Measurements from ENCODE around the gene FAM156B.
"Not testable (repeated sequence)": the region's sequence is repeated elsewhere in the genome, so short reads cannot be mapped to it uniquely, and the experiment has no call there.

FAM156B gene

GRCh38 chrX:52887459-52887858, 9.7 kb upstream of the FAM156B start:
- H3K36me3 ChIP-seq (ENCODE audit: control insufficient read depth in 1 of 2, insufficient read depth in 2 of 2, low read length in 2 of 2); H3K9me3 ChIP-seq (ENCODE audit: control insufficient read depth in 1 of 2, low read length in 2 of 2); H3K4me3 ChIP-seq (ENCODE audit: low read depth in 1 of 2, low read length in 2 of 2); H3K27me3 ChIP-seq (ENCODE audit: low read depth, low read length); H3K4me1 ChIP-seq (ENCODE audit: control insufficient read depth in 1 of 2, insufficient read depth in 2 of 2, low read length in 2 of 2); H3K27ac ChIP-seq (ENCODE audit: low read length): not testable (repeated sequence)

GRCh38 chrX:52888090-52888489, 9.0 kb upstream of the FAM156B start:
- not testable (repeated sequence) for H3K36me3 ChIP-seq (ENCODE audit: control insufficient read depth in 1 of 2, insufficient read depth in 2 of 2, low read length in 2 of 2); H3K9me3 ChIP-seq (ENCODE audit: control insufficient read depth in 1 of 2, low read length in 2 of 2); H3K27me3 ChIP-seq (ENCODE audit: low read depth, low read length); H3K27ac ChIP-seq (ENCODE audit: low read length); H3K4me1 ChIP-seq (ENCODE audit: control insufficient read depth in 1 of 2, insufficient read depth in 2 of 2, low read length in 2 of 2); H3K4me3 ChIP-seq (ENCODE audit: low read depth in 1 of 2, low read length in 2 of 2)

- not testable (repeated sequence) for H3K9me3 ChIP-seq (ENCODE audit: control insufficient read depth in 1 of 2, low read length in 2 of 2); H3K27me3 ChIP-seq (ENCODE audit: low read depth, low read length); H3K36me3 ChIP-seq (ENCODE audit: control insufficient read depth in 1 of 2, insufficient read depth in 2 of 2, low read length in 2 of 2); H3K4me3 ChIP-seq (ENCODE audit: low read depth in 1 of 2, low read length in 2 of 2); H3K27ac ChIP-seq (ENCODE audit: low read length); H3K4me1 ChIP-seq (ENCODE audit: control insufficient read depth in 1 of 2, insufficient read depth in 2 of 2, low read length in 2 of 2)
These were observed 692 bp upstream of the FAM156B start for GRCh38 chrX:52896438-52896837.

- H3K27me3 ChIP-seq (ENCODE audit: low read depth, low read length); H3K4me3 ChIP-seq (ENCODE audit: low read depth in 1 of 2, low read length in 2 of 2); H3K4me1 ChIP-seq (ENCODE audit: control insufficient read depth in 1 of 2, insufficient read depth in 2 of 2, low read length in 2 of 2); H3K9me3 ChIP-seq (ENCODE audit: control insufficient read depth in 1 of 2, low read length in 2 of 2); H3K36me3 ChIP-seq (ENCODE audit: control insufficient read depth in 1 of 2, insufficient read depth in 2 of 2, low read length in 2 of 2); H3K27ac ChIP-seq (ENCODE audit: low read length): not testable (repeated sequence)
These were observed 8.4 kb downstream of the FAM156B start for GRCh38 chrX:52905531-52905930.

- not testable (repeated sequence) for H3K36me3 ChIP-seq (ENCODE audit: control insufficient read depth in 1 of 2, insufficient read depth in 2 of 2, low read length in 2 of 2); H3K27me3 ChIP-seq (ENCODE audit: low read depth, low read length); H3K4me1 ChIP-seq (ENCODE audit: control insufficient read depth in 1 of 2, insufficient read depth in 2 of 2, low read length in 2 of 2); H3K9me3 ChIP-seq (ENCODE audit: control insufficient read depth in 1 of 2, low read length in 2 of 2); H3K4me3 ChIP-seq (ENCODE audit: low read depth in 1 of 2, low read length in 2 of 2); H3K27ac ChIP-seq (ENCODE audit: low read length)
These were observed 8.9 kb downstream of the FAM156B start for GRCh38 chrX:52906072-52906471.

GRCh38 chrX:52907137-52907536, 10.0 kb downstream of the FAM156B start:
- not testable (repeated sequence) for H3K27me3 ChIP-seq (ENCODE audit: low read depth, low read length); H3K9me3 ChIP-seq (ENCODE audit: control insufficient read depth in 1 of 2, low read length in 2 of 2); H3K4me3 ChIP-seq (ENCODE audit: low read depth in 1 of 2, low read length in 2 of 2); H3K27ac ChIP-seq (ENCODE audit: low read length); H3K36me3 ChIP-seq (ENCODE audit: control insufficient read depth in 1 of 2, insufficient read depth in 2 of 2, low read length in 2 of 2); H3K4me1 ChIP-seq (ENCODE audit: control insufficient read depth in 1 of 2, insufficient read depth in 2 of 2, low read length in 2 of 2)

- not testable (repeated sequence) for H3K36me3 ChIP-seq (ENCODE audit: control insufficient read depth in 1 of 2, insufficient read depth in 2 of 2, low read length in 2 of 2); H3K4me1 ChIP-seq (ENCODE audit: control insufficient read depth in 1 of 2, insufficient read depth in 2 of 2, low read length in 2 of 2)
These were observed 10.8 kb downstream of the FAM156B start for GRCh38 chrX:52907900-52908299.

GRCh38 chrX:52909313-52909969, 12.3 kb downstream of the FAM156B start:
- not testable (repeated sequence) for H3K36me3 ChIP-seq (ENCODE audit: control insufficient read depth in 1 of 2, insufficient read depth in 2 of 2, low read length in 2 of 2); H3K27me3 ChIP-seq (ENCODE audit: low read depth, low read length); H3K27ac ChIP-seq (ENCODE audit: low read length); H3K9me3 ChIP-seq (ENCODE audit: control insufficient read depth in 1 of 2, low read length in 2 of 2); H3K4me1 ChIP-seq (ENCODE audit: control insufficient read depth in 1 of 2, insufficient read depth in 2 of 2, low read length in 2 of 2); H3K4me3 ChIP-seq (ENCODE audit: low read depth in 1 of 2, low read length in 2 of 2)

More at GRCh38 chrX:52907900-52908299, 10.8 kb downstream of the FAM156B start:
- H3K4me3 ChIP-seq (ENCODE audit: low read depth in 1 of 2, low read length in 2 of 2); H3K27ac ChIP-seq (ENCODE audit: low read length); H3K9me3 ChIP-seq (ENCODE audit: control insufficient read depth in 1 of 2, low read length in 2 of 2); H3K27me3 ChIP-seq (ENCODE audit: low read depth, low read length): not testable (repeated sequence)

- not testable (repeated sequence) for H3K27me3 ChIP-seq (ENCODE audit: low read depth, low read length); H3K4me3 ChIP-seq (ENCODE audit: low read depth in 1 of 2, low read length in 2 of 2); H3K36me3 ChIP-seq (ENCODE audit: control insufficient read depth in 1 of 2, insufficient read depth in 2 of 2, low read length in 2 of 2); H3K4me1 ChIP-seq (ENCODE audit: control insufficient read depth in 1 of 2, insufficient read depth in 2 of 2, low read length in 2 of 2); H3K27ac ChIP-seq (ENCODE audit: low read length); H3K9me3 ChIP-seq (ENCODE audit: control insufficient read depth in 1 of 2, low read length in 2 of 2)
These were observed 16.6 kb downstream of the FAM156B start for GRCh38 chrX:52913681-52914080.

- H3K4me3 ChIP-seq (ENCODE audit: low read depth in 1 of 2, low read length in 2 of 2); H3K27ac ChIP-seq (ENCODE audit: low read length); H3K36me3 ChIP-seq (ENCODE audit: control insufficient read depth in 1 of 2, insufficient read depth in 2 of 2, low read length in 2 of 2); H3K4me1 ChIP-seq (ENCODE audit: control insufficient read depth in 1 of 2, insufficient read depth in 2 of 2, low read length in 2 of 2); H3K27me3 ChIP-seq (ENCODE audit: low read depth, low read length); H3K9me3 ChIP-seq (ENCODE audit: control insufficient read depth in 1 of 2, low read length in 2 of 2): not testable (repeated sequence)
These were observed 17.6 kb downstream of the FAM156B start for GRCh38 chrX:52914704-52915103.

- H3K4me3 ChIP-seq (ENCODE audit: low read depth in 1 of 2, low read length in 2 of 2): no peak overlapping the region
- no peaks in the 10 kb centered on the region for H3K9me3 ChIP-seq (ENCODE audit: control insufficient read depth in 1 of 2, low read length in 2 of 2)
- no peaks in the 10 kb centered on the region for H3K27me3 ChIP-seq (ENCODE audit: low read depth, low read length)
- H3K27ac ChIP-seq (ENCODE audit: low read length): peak overlapping the region; percentile 31
- peaks cover 0 to 6% of the 10 kb centered on the region in 2 donors for H3K4me1 ChIP-seq (ENCODE audit: control insufficient read depth in 1 of 2, insufficient read depth in 2 of 2, low read length in 2 of 2)
- H3K36me3 ChIP-seq (ENCODE audit: control insufficient read depth in 1 of 2, insufficient read depth in 2 of 2, low read length in 2 of 2): no peaks in the 10 kb centered on the region
These were observed 26.7 kb downstream of the FAM156B start for GRCh38 chrX:52923781-52924241.

GRCh38 chrX:52930214-52930613, 33.1 kb downstream of the FAM156B start:
- H3K4me3 ChIP-seq (ENCODE audit: low read depth in 1 of 2, low read length in 2 of 2); H3K4me1 ChIP-seq (ENCODE audit: control insufficient read depth in 1 of 2, insufficient read depth in 2 of 2, low read length in 2 of 2); H3K9me3 ChIP-seq (ENCODE audit: control insufficient read depth in 1 of 2, low read length in 2 of 2); H3K36me3 ChIP-seq (ENCODE audit: control insufficient read depth in 1 of 2, insufficient read depth in 2 of 2, low read length in 2 of 2); H3K27me3 ChIP-seq (ENCODE audit: low read depth, low read length); H3K27ac ChIP-seq (ENCODE audit: low read length): not testable (repeated sequence)

Measured in muscle layer of duodenum (tissue), 2 donors.